ENCODE measurements around the gene NAA80. TPM values are rescaled to one million over a fixed set of nuclear protein-coding genes. Genes with fewer than 3 reads are reported as not detected.

The NAA80 gene
- polyA plus RNA-seq, 2 of the 4 experiments (the other 2 are of a cell fraction) = 3.1 to 5.3 TPM

DNA sequence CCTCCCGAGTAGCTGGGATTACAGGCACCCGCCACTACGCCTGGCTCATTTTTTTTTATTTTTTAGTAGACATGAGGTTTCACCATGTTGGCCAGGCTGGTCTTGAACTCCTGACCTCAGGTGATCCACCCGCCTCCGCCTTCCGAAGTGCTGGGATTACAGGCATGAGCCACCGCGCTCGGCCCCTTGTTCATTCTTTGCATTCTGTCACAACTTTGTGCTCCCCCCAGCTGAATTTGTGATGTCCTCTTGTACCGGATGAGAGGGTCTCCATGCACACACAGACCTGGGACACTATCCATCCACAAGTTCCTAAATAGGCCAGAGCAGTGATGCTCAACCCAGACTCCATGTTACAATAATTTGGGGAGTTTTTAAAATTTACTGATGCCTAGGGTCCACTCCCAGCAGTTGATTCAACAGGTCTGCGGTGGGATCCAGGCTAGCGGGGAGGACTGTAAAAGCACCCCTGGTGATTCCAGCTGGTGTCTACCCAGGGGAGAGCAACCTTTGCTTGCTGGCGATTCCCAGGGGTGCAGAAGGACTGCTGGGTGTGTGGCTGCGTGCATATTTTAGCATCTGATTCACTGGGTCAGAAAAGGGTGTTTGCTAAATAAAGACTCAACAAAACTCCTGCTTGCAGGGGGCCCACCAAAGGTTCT is 40.4 kb upstream of the NAA80 start:
- Histone ChIP-seq H3K4me1 (peaks cover 21% of the 10 kb centered on the region), H3K4me3 (no peak overlapping the region), H3K27ac (no peak overlapping the region), H3K4me2 (no peak overlapping the region), H3K9me3 (no peaks in the 10 kb centered on the region)
- TF ChIP-seq, protein P1, sequence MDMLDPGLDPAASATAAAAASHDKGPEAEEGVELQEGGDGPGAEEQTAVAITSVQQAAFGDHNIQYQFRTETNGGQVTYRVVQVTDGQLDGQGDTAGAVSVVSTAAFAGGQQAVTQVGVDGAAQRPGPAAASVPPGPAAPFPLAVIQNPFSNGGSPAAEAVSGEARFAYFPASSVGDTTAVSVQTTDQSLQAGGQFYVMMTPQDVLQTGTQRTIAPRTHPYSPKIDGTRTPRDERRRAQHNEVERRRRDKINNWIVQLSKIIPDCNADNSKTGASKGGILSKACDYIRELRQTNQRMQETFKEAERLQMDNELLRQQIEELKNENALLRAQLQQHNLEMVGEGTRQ (IDR thresholded peaks at IDR 0.05) = no peak
- TF ChIP-seq KDM5A (IDR thresholded peaks at IDR 0.05) = no peak
- no peak for TF ChIP-seq JUN (IDR thresholded peaks at IDR 0.05)
- TF ChIP-seq SREBF2 (IDR thresholded peaks at IDR 0.05) = no peak
- TF ChIP-seq, protein P2, sequence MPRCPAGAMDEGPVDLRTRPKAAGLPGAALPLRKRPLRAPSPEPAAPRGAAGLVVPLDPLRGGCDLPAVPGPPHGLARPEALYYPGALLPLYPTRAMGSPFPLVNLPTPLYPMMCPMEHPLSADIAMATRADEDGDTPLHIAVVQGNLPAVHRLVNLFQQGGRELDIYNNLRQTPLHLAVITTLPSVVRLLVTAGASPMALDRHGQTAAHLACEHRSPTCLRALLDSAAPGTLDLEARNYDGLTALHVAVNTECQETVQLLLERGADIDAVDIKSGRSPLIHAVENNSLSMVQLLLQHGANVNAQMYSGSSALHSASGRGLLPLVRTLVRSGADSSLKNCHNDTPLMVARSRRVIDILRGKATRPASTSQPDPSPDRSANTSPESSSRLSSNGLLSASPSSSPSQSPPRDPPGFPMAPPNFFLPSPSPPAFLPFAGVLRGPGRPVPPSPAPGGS (IDR thresholded peaks at IDR 0.05) = no peak
- no peak for TF ChIP-seq RARB (CRISPR knock-in tag; IDR thresholded peaks at IDR 0.05)
- TF ChIP-seq NR3C1 (IDR thresholded peaks at IDR 0.05) = no peak
- TF ChIP-seq MAFK (IDR thresholded peaks at IDR 0.05; ENCODE audit: partially characterized antibody) = no peak
- TF ChIP-seq ZC3H11A (IDR thresholded peaks at IDR 0.05) = no peak
- no peak for TF ChIP-seq HDAC2 (IDR thresholded peaks at IDR 0.05)
- TF ChIP-seq SMC3 (IDR thresholded peaks at IDR 0.05) = no peak
- no peak for TF ChIP-seq NPAS2 (CRISPR knock-in tag; IDR thresholded peaks at IDR 0.05; ENCODE audit: borderline replicate concordance)
- TF ChIP-seq ZNF302 (CRISPR knock-in tag; IDR thresholded peaks at IDR 0.05) = no peak
- no peak for TF ChIP-seq HOXB13 (CRISPR knock-in tag; IDR thresholded peaks at IDR 0.05; ENCODE audit: low read depth)
- TF ChIP-seq, protein P3, sequence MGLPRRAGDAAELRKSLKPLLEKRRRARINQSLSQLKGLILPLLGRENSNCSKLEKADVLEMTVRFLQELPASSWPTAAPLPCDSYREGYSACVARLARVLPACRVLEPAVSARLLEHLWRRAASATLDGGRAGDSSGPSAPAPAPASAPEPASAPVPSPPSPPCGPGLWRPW (IDR thresholded peaks at IDR 0.05) = no peak
- no peak for TF ChIP-seq ZSCAN20 (CRISPR knock-in tag; IDR thresholded peaks at IDR 0.05)
- no peak for TF ChIP-seq MYC (IDR thresholded peaks at IDR 0.05; ENCODE audit: borderline replicate concordance, low read length)
- no peak for TF ChIP-seq CBX2 (IDR thresholded peaks at IDR 0.05; ENCODE audit: borderline replicate concordance, low read depth)
- TF ChIP-seq EHF (CRISPR knock-in tag; IDR thresholded peaks at IDR 0.05) = no peak
- FAIRE-seq (no peak), DNase-seq (ENCODE audit: low read depth in 1 of 2, low spot score in 1 of 2) (no peak), ATAC-seq (no peak)
- WGBS (ENCODE audit: missing lambda C conversion rate) = 77% methylated on average over 13 of the region's 14 CpGs
- CTCF ChIA-PET = interaction anchor here (0.9 kb wide), 1 partner anchor 9 kb away, joined by 3 read pairs; no protein-coding TSS in a partner anchor
- POLR2A ChIA-PET = interaction anchor here (0.7 kb wide), 1 partner anchor 161 kb away, joined by 4 read pairs; no protein-coding TSS in a partner anchor

DNA sequence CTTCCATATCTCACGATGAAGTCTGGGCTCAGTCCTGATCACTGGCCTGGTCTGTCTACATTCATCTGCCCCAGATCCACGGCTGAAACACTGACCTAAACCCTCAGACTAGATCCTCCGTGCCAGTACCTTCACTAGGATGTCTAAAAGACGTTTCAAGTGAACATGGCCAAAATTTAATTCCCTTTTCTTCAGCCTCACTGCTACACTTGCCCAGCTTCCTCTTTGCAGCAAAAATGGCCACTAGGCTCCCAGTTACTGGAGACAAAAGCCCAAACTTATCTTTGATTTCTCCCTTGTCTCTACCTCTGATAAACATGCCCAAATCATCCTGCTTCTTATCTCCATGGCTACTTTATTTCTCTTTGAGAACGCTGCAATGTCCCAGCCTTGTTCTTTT is 39.8 kb upstream of the NAA80 start:
- TF ChIP-seq, protein P1 (IDR thresholded peaks at IDR 0.05) = no peak
- no peak for TF ChIP-seq NFE2L2 (conservative IDR thresholded peaks at IDR 0.05; ENCODE audit: low read length)
- TF ChIP-seq ESRRA (IDR thresholded peaks at IDR 0.05; ENCODE audit: borderline replicate concordance, low read length) = no peak
- TF ChIP-seq EHF (CRISPR knock-in tag; IDR thresholded peaks at IDR 0.05) = no peak
- no peak for TF ChIP-seq EHMT2 (IDR thresholded peaks at IDR 0.05; ENCODE audit: low read depth)
- no peak for TF ChIP-seq RARB (CRISPR knock-in tag; IDR thresholded peaks at IDR 0.05)
- no peak for TF ChIP-seq TP53 (CRISPR knock-in tag; IDR thresholded peaks at IDR 0.05)
- CTCF ChIA-PET = interaction anchor here (0.7 to 3.1 kb wide), 3 partner anchors 8 to 15 kb away, joined by 3 to 15 read pairs (median 3); no protein-coding TSS in a partner anchor
- no peak overlapping the region for H3K27ac ChIP-seq

More for the DNA sequence above, 39.8 kb upstream of the NAA80 start:
- no peak for DNase-seq (ENCODE audit: low read depth in 1 of 2, low spot score in 1 of 2)
- Histone ChIP-seq H3K4me1 (peaks cover 27% of the 10 kb centered on the region), H3K4me3 (no peak overlapping the region), H3K4me2 (no peak overlapping the region), H3K9me3 (no peaks in the 10 kb centered on the region)
- POLR2A ChIA-PET = interaction anchor here (0.7 kb wide), 1 partner anchor 162 kb away, joined by 4 read pairs; no protein-coding TSS in a partner anchor
- FAIRE-seq = no peak
- WGBS (ENCODE audit: missing lambda C conversion rate) = 79% methylated on average over 5 of the region's 5 CpGs
- ATAC-seq = no peak

All from A549 (cell line).